ENCODE data around the gene TMEM91. TPM values are rescaled to one million over a fixed set of nuclear protein-coding genes. Genes with fewer than 3 reads are reported as not detected.

TMEM91 gene
- total and polyA plus RNA-seq, 2 of the 13 experiments (the other 11 are each of a cell fraction or from before 2014, with no cell fraction given) = 6.3 to 10.3 TPM

DNA sequence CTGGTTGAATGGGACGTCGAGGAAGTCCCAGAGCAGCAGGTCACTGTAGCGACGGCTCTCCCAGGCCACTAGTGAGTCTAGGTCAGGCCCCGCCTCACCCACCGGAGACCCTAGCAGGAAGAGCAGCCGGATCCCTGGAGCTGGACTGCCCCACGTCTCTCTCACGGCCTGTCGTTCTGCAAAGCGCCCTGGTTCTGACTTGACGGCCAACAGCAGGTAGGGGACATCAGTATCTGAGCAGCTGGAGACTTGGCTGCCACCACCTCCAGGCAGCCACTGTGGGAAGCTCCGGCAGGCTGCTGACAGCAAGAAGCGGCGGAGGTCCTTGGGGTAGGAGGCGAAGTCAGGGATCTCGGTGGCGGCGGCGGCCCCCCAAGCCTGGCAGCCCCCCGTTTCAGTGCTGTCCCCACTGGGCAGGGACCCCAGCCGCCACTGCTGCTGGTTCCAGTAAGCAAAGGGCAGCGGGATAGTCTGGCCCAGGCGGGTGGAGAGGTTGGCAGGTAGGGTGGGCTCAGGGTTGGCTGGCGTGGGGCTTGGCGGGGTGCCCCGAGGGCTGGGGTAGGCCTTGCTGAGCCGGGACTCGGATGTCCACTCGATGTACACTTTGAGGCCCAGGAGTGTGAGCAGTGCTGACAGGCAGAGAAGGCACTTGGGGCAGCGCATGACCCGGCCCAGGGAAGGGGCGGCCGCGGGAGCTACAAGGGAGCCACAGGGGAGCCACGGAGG is 49.9 kb downstream of the TMEM91 start (continued):
- TF ChIP-seq, protein P1, sequence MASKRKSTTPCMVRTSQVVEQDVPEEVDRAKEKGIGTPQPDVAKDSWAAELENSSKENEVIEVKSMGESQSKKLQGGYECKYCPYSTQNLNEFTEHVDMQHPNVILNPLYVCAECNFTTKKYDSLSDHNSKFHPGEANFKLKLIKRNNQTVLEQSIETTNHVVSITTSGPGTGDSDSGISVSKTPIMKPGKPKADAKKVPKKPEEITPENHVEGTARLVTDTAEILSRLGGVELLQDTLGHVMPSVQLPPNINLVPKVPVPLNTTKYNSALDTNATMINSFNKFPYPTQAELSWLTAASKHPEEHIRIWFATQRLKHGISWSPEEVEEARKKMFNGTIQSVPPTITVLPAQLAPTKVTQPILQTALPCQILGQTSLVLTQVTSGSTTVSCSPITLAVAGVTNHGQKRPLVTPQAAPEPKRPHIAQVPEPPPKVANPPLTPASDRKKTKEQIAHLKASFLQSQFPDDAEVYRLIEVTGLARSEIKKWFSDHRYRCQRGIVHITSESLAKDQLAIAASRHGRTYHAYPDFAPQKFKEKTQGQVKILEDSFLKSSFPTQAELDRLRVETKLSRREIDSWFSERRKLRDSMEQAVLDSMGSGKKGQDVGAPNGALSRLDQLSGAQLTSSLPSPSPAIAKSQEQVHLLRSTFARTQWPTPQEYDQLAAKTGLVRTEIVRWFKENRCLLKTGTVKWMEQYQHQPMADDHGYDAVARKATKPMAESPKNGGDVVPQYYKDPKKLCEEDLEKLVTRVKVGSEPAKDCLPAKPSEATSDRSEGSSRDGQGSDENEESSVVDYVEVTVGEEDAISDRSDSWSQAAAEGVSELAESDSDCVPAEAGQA (IDR thresholded peaks at IDR 0.05; ENCODE audit: low read depth) = no peak
- TF ChIP-seq, protein P1 (CRISPR knock-in tag; IDR thresholded peaks at IDR 0.05; ENCODE audit: borderline replicate concordance) = no peak
- peak; percentile 61 for TF ChIP-seq ZBTB38 (CRISPR knock-in tag; IDR thresholded peaks at IDR 0.05)
- 0 out of 2 replicates have a peak, but pooled peaks have one; percentile 10 for TF ChIP-seq RARA (CRISPR knock-in tag; IDR thresholded peaks at IDR 0.05)
- peak; percentile 54 for TF ChIP-seq AGO2 (optimal IDR thresholded peaks at IDR 0.05; ENCODE audit: low read depth, low read length)

Data from HepG2 (cell line).